Measurements from ENCODE around the gene TENM3.

TENM3 gene

DNA sequence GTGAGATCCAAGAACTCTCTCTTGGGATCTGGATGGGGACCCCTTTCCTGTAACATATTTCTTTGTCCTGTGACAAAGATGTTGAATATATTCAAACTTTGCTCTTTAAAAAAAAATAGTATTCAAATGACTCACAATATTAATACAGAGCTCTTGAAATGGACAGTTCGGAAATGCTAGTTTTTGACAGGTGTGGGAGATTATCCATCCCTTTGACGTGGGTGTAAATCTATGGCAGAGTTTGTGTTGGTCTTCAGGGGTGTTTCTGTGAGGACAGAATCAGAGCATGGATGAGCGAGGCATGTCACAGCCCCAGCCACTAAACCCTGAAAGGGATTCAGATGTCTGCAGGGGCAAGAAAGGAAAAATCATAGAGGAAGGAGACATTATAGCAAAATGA lies 25.8 kb downstream of the TENM3 start:
- no peaks in the 10 kb centered on the region for H3K36me3 ChIP-seq (ENCODE audit: control insufficient read depth, low read length)
- no peaks in the 10 kb centered on the region for H4K20me1 ChIP-seq (ENCODE audit: control insufficient read depth, insufficient read depth, low read depth, low read length)
- no peak overlapping the region for H3K27ac ChIP-seq (ENCODE audit: low read depth, low read length)
- no peak overlapping the region for H3K4me2 ChIP-seq (ENCODE audit: low read length)
- H3K9me2 ChIP-seq (replicated peaks; ENCODE audit: control insufficient read depth, low read length), result no peaks in the 10 kb centered on the region
- H3K4me3 ChIP-seq (ENCODE audit: low read length), result no peak overlapping the region
- H3K9me3 ChIP-seq (ENCODE audit: control insufficient read depth, insufficient read depth, low read length), result no peaks in the 10 kb centered on the region; the same call in 1 of the 2 replicates
- H3F3A ChIP-seq (ENCODE audit: control insufficient read depth, insufficient read depth), result no peaks in the 10 kb centered on the region
- H3K4me1 ChIP-seq (ENCODE audit: control insufficient read depth, low read length), result no peaks in the 10 kb centered on the region
- TF ChIP-seq, protein P1, sequence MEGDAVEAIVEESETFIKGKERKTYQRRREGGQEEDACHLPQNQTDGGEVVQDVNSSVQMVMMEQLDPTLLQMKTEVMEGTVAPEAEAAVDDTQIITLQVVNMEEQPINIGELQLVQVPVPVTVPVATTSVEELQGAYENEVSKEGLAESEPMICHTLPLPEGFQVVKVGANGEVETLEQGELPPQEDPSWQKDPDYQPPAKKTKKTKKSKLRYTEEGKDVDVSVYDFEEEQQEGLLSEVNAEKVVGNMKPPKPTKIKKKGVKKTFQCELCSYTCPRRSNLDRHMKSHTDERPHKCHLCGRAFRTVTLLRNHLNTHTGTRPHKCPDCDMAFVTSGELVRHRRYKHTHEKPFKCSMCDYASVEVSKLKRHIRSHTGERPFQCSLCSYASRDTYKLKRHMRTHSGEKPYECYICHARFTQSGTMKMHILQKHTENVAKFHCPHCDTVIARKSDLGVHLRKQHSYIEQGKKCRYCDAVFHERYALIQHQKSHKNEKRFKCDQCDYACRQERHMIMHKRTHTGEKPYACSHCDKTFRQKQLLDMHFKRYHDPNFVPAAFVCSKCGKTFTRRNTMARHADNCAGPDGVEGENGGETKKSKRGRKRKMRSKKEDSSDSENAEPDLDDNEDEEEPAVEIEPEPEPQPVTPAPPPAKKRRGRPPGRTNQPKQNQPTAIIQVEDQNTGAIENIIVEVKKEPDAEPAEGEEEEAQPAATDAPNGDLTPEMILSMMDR (IDR thresholded peaks at IDR 0.05; ENCODE audit: low read depth, low read length, poor library complexity, severe bottlenecking), result no peak
- no peak for TF ChIP-seq EZH2phosphoT487 (IDR thresholded peaks at IDR 0.05; ENCODE audit: borderline replicate concordance, low read length)
- no peaks in the 10 kb centered on the region for H3K27me3 ChIP-seq (ENCODE audit: control insufficient read depth, low read length)
- no peaks in the 10 kb centered on the region for H3K79me2 ChIP-seq (ENCODE audit: control insufficient read depth, low read length)

DNA sequence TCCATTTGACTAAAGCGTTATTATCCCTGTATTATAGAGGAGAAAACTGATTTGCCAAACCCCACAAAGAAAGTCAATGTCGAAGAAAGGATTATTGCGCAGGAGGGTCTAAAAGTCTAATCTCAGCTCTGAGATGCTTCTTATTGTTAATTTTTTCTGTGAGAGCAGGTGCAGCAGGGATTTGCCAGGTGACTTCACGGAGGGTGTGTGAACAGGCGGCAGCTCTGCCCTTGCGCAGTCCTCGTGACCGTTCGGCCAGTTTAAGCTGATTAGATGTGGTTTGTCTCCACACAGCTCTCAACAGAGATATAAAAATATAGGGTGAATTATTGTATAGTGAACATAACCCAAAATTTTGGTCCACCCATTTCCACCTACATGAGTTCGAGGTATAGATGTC lies 28.5 kb downstream of the TENM3 start:
- Histone ChIP-seq H3K4me3 (ENCODE audit: low read length) (no peak overlapping the region), H3F3A (ENCODE audit: control insufficient read depth, insufficient read depth) (no peaks in the 10 kb centered on the region), H4K20me1 (ENCODE audit: control insufficient read depth, insufficient read depth, low read depth, low read length) (no peaks in the 10 kb centered on the region), H3K27ac (ENCODE audit: low read depth, low read length) (no peak overlapping the region), H3K4me2 (ENCODE audit: low read length) (no peak overlapping the region), H3K79me2 (ENCODE audit: control insufficient read depth, low read length) (no peaks in the 10 kb centered on the region), H3K9me2 (replicated peaks; ENCODE audit: control insufficient read depth, low read length) (no peaks in the 10 kb centered on the region), H3K4me1 (ENCODE audit: control insufficient read depth, low read length) (no peaks in the 10 kb centered on the region), H3K36me3 (ENCODE audit: control insufficient read depth, low read length) (no peaks in the 10 kb centered on the region), H3K9me3 (ENCODE audit: control insufficient read depth, insufficient read depth, low read length) (no peaks in the 10 kb centered on the region; the same call in 1 of the 2 replicates), H3K27me3 (ENCODE audit: control insufficient read depth, low read length) (no peaks in the 10 kb centered on the region)
- TF ChIP-seq, protein P1 (IDR thresholded peaks at IDR 0.05; ENCODE audit: low read depth, low read length, poor library complexity, severe bottlenecking), result no peak
- no peak for TF ChIP-seq EZH2phosphoT487 (IDR thresholded peaks at IDR 0.05; ENCODE audit: borderline replicate concordance, low read length)

DNA sequence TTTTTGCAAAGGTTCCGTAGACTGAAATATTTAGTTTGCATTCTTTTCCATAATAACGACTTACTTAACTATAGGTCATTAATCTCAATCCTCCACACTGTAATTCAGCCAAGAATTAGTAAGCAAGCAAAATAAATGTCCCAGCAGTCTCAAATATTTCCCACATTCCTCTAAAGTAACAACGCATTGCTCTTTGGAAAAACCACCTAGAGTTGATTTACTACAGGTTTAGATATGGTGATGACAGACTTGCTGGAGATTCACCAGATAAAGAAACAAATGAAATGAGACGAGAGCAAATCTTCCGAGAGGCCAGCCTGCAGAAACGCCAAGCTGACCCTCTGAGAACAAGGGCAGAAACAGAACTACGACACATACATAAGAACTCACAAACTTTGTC lies 28.9 kb downstream of the TENM3 start:
- no peak overlapping the region for H3K4me3 ChIP-seq (ENCODE audit: low read length)
- no peaks in the 10 kb centered on the region for H4K20me1 ChIP-seq (ENCODE audit: control insufficient read depth, insufficient read depth, low read depth, low read length)
- no peaks in the 10 kb centered on the region; the same call in 1 of the 2 replicates for H3K9me3 ChIP-seq (ENCODE audit: control insufficient read depth, insufficient read depth, low read length)
- no peak for TF ChIP-seq EZH2phosphoT487 (IDR thresholded peaks at IDR 0.05; ENCODE audit: borderline replicate concordance, low read length)
- TF ChIP-seq, protein P1 (IDR thresholded peaks at IDR 0.05; ENCODE audit: low read depth, low read length, poor library complexity, severe bottlenecking), result no peak
- no peak overlapping the region for H3K27ac ChIP-seq (ENCODE audit: low read depth, low read length)
- no peaks in the 10 kb centered on the region for H3K27me3 ChIP-seq (ENCODE audit: control insufficient read depth, low read length)
- H3K79me2 ChIP-seq (ENCODE audit: control insufficient read depth, low read length), result no peaks in the 10 kb centered on the region
- H3F3A ChIP-seq (ENCODE audit: control insufficient read depth, insufficient read depth), result no peaks in the 10 kb centered on the region
- no peaks in the 10 kb centered on the region for H3K36me3 ChIP-seq (ENCODE audit: control insufficient read depth, low read length)
- H3K4me1 ChIP-seq (ENCODE audit: control insufficient read depth, low read length), result no peaks in the 10 kb centered on the region
- H3K4me2 ChIP-seq (ENCODE audit: low read length), result no peak overlapping the region
- no peaks in the 10 kb centered on the region for H3K9me2 ChIP-seq (replicated peaks; ENCODE audit: control insufficient read depth, low read length)
